ENCODE results near the gene OSBPL5.
"Not testable (repeated sequence)": the region's sequence is repeated elsewhere in the genome, so short reads cannot be mapped to it uniquely, and the experiment has no call there.

OSBPL5 gene

GRCh38 chr11:3180869-3181268 is 15.8 kb upstream of the OSBPL5 start:
- DNase-seq = no peak

- no peak for DNase-seq
Measured at GRCh38 chr11:3178349-3178748, 13.2 kb upstream of the OSBPL5 start.

DNA sequence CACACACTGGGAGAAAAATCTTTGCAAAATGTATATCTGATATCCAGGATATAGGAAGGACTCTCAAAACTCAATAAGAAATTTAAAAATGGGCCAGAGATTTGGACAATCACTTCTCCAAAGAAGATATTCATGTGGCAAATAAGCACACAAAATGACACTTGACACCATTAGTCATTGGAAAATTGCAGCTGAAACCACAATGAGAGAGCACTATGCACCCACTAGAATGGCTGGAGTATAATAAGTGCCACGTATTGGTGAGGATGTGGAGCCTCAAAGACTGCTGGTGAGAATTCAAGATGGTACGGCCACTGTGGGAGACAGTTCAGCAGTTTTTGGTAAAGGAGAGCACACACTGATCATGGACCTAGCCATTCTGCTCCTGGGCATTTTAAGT is 12.8 kb upstream of the OSBPL5 start:
- DNase-seq = no peak

DNA sequence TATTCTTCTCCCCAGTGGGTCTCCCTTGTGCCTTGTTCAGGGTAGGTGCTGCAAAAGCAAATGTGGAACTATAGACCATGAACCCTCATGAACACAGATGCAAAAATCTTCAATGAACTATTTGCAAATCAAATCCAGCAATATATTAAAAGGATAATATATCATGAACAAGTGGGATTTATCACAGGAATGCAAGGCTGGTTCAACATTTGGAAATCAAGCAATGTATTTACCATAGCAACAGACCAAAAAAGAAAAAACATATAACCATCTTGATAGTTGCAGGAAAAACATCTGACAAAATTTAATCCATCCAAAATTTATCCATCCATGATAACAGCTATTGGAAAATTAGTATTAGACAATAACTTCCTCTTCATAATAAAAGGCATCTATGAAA is 11.4 kb upstream of the OSBPL5 start:
- DNase-seq = no peak

- DNase-seq = no peak
Measured at GRCh38 chr11:3175194-3175593, 10.1 kb upstream of the OSBPL5 start.

- DNase-seq = no peak
Measured at GRCh38 chr11:3174387-3174786, 9.3 kb upstream of the OSBPL5 start.

DNA sequence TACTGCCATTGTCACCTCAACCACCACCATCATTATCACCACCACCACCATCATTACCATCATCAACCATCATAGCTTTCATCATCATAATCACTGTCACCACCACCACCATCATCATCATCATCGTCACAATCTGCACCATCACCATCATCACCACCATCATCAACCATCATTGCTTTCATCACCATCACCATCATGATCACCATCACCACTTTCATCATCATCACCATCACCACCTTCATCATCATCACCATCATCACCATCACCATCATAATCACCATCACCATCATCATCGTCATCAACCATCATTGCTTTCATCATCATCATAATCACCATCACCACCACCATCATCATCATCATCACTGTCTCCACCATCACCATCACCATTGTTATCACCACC is 8.7 kb upstream of the OSBPL5 start:
- no peak for DNase-seq

DNA sequence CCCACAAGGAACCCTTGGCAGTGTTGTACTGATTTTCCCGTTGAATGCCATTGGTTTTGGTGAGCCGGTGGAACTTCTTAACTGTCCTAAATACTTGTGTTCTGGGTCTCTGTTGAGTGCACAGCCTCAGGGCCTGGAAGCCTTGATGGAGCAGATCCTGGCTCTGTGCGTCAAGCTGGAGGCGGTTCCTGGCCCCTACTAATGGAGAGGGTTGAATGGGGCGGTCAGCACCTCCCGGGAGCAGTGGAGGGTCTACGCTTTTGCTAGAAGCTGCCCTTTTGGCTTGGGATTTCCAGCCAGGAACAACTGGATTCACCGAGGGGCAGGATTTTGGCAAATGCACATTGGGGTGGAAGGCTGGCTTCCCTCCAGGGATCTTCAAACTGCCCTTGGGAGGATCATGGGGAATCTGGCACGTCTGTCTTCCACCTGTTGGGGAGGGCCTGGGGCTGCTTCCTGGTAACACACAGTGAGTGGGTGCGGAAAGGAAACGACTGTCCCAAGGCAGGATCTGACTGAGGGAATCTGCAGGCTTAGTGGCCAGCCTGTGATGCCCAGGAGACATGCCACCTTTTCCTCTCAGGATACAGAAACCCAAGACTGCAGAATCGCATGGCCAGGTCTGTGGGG is 6.9 kb upstream of the OSBPL5 start:
- no peak for DNase-seq

GRCh38 chr11:3170756-3171650 is 5.9 kb upstream of the OSBPL5 start:
- DNase-seq = no peak

DNA sequence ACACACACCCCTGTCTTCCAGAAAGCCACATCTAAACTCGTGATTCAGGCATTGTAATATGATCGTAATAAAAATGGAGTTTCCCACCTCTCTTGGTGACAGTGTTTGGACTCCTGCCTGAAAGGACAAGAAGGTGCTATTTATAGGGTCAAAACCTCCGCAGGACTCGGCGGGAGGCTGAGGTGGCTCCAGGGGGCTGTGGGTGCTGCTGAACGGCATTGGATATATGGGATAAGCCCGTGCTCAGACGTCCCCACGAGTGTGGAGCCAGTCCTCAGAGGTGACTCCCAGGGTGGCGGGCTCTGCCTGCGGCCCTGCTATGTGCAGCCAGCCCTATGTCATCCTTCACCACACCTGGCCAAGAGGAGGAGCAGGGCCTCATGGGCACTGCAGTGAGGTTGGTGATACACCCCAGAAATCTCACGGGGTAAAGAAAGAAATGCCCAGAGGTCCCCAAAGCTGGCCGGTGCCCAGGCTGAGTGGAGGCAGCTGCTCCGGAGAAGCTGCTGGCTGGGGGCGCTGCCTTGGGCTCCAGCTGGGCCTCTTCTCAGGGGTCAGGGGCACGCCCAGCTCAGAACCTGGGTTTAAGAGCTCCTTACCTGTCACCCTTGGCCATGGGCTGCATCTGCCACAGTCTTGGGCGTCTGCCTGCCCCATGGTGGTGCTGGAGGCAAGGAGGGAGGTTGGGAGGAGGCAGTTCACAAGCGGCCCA is 5.1 kb upstream of the OSBPL5 start:
- DNase-seq = no peak

DNA sequence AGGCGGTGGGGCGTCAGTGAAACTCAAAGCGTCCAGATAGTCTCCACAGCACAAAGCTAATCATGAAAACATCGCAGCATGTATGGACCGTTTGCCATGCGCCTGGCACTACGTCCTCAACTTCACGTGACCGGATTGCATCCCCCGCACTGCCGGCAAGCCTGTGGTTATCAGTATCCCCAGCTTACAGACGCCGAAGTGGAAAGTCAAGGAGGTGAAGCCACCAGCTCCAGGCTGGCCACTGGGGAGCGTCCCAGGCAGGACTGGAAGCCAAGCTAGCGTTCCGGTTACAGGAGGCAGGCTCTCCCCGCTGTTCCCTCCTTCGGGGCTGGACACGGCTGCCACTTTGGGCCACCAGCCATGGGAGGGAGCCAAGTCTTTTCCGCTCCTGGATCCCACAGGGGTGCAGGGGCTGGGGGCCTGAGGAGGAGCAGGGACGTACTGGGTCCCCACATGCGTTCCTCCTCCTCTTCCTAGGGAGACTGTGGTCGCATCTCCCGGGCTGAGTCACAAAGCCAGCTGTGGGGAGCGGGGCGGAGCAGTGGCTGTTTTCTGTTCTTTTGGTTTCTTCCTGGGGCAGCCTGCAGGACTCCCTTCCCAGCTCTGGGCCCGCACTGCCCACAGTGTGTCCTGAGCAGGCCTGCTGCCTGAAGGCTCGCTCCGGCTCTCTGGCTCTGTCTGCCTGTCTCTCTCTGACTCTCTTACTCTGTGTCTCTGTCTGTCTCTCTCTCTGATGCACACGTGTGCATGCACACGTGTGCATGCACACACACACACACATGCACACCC is 4.3 kb upstream of the OSBPL5 start:
- DNase-seq = no peak

DNA sequence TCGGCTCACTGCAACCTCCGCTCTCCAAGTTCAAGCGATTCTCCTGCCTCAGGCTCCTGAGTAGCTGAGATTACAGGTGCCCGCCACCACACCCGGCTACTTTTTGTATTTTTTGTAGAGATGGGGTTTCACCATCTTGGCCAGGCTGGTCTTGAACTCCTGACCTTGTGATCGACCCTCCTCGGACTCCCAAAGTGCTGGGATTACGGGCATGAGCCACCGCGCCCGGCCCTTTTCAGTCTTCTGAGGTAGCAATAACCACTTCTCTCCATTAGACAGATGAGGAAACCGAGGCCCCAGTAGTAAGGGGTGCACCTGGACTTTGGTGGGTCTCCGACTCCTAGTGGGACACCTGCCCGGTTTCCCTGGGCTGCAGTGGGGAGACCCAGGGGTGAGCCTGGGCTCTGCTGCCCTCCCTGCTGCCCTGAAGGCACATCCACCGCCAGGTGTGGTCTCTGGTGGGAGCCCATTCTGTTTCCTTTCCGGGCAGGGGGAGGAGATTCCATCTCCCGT is 3.7 kb upstream of the OSBPL5 start:
- DNase-seq = not testable (repeated sequence)

DNA sequence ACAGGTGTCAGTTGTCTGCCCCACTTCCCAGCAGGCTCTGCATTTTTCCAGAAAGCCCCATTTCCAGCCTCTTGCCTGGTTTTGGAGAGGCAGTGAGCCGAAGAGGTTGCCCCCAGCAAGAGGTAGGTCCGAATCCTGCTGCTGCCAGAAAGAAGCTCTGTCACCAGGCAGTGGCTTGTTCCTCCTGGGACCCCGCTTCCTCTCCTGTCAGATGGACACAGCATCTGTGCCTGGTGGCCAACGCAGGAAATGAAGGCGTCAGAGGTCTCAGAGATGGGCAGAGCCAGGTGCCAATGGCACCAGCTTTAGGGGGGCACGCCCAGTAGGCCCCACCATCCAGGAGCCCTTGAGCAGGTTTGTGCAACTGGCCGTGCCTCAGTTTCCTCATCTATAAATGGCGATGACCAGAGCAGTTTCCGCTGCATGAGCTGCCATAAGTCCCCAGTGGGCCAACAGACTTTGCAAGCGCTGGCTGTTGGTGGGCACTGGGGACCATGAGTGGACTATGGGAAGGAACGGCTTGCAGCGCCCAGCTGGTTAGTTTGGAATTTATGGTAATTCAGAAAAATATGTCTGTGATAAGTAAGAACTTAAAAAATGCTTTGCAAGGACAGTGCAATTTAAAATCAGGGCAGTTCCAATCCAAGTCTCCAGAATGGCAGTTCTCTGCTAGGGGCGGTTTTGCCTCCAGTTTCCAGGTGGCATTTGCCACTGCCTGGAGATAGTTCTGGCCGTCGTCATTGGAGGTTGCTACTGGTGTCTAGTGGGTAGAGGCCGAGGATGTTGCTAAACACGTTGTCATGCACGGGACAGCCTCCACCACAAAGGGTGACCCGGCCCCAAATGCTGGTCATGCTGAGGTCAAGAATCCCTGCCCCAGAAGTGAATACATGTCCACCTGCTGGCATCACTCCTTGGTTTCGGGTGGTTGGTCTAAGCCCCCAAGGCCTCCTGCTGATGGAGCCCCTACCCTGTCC is 2.3 kb upstream of the OSBPL5 start:
- no peak for DNase-seq

- DNase-seq = no peak
Measured at GRCh38 chr11:3166268-3167142, 1.4 kb upstream of the OSBPL5 start.

DNA sequence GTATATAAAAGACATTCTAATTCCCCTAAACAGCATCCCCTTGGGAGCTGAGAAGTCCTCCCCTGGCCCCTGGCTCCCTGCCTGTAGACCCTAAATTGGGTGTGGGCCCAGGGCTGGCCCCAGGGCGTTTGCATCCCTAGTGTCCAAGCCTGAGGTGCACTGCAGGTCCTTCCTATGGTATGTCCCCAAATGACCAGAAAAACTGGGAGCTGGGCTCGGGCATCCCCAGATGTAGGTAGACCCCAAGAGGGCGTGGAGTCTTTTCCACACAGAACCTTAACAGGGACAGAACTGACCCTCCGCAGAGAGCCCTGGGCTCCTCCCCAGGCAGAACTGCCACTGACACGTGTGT is 782 bp upstream of the OSBPL5 start:
- no peak for DNase-seq

- DNase-seq = no peak
Measured at GRCh38 chr11:3164552-3165151, 458 bp downstream of the OSBPL5 start.

DNA sequence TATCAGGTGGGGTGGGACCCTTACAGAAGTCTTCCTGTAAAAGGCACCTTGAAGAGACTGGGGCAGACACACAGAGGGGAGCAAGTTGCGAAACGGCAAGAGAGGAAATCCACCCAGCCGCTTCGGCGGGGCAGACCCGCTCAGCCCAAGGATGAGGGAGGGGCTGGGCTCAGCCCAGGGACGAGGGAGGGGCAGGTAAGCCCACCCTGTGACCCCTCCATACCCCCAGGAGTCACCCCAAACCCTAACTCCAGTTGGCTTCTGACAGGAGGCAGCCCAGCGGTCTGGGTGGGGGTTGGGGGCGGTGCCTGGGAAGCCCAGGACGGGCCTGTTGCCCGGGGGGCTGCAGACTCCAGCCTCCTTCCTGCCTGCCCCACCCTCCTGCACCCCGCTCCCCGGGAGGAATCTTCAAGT is 965 bp downstream of the OSBPL5 start:
- no peak for DNase-seq

- DNase-seq = no peak
Measured at GRCh38 chr11:3163241-3163981, 1.7 kb downstream of the OSBPL5 start.

Measured in activated CD4-positive, CD25-positive, alpha-beta regulatory T cell treated with anti-CD3 and anti-CD28 coated beads, Interleukin-2, amount 50 U/mL, for 72 hours (primary cell).